ENCODE results near the gene COL4A4.

Gene COL4A4

DNA sequence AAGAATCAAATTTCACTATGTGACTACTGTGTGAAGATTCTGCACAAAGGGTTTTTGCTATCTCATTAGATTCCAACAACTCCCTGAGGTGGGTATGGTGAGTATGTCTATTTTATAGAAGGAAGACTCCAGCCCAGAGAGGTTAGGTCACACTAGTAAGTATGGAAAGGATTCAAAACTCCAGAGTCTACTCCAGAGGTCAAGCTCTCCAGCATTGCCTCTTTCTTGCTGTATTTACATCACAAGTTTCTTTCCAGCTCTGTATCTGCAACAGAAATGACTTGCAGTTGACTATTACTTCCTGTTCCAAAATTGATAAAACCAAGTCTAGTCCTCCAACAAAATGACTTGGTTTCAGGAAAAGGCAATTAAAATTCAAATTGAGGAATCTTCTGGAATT is 2.1 kb downstream of the COL4A4 start:
- DNase-seq (ENCODE audit: low read depth in 2 of 2), result no peak

DNA sequence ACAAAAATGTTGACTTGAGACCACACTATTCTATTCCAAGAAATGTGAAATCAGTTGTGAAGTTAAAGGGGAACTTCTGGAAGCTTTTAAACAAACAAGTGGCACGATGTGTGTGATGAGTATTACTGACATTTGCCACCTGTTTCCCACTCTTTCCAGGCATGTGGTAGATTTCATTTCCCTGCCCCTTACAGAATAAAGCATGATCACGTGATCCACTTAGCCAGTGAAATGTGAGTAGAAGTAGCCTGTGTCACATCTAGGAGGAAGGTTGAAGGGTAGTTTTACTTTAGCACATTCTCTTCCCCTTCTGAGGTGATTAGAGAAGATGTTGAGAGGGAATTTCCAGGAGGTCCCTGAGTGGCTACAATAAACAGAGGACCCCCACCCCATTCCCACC is 3.8 kb downstream of the COL4A4 start:
- DNase-seq (ENCODE audit: low read depth in 2 of 2), result no peak

- DNase-seq (ENCODE audit: low read depth in 2 of 2), result no peak
These were observed 8.8 kb downstream of the COL4A4 start for GRCh38 chr2:227154986-227155774.

- DNase-seq (ENCODE audit: low read depth in 2 of 2), result no peak
These were observed 10.1 kb downstream of the COL4A4 start for GRCh38 chr2:227153758-227154486.

GRCh38 chr2:227153307-227153706 is 10.7 kb downstream of the COL4A4 start:
- no peak for DNase-seq (ENCODE audit: low read depth in 2 of 2)

- DNase-seq (ENCODE audit: low read depth in 2 of 2), result no peak
These were observed 11.8 kb downstream of the COL4A4 start for GRCh38 chr2:227152093-227152766.

GRCh38 chr2:227150222-227150936 is 13.6 kb downstream of the COL4A4 start:
- no peak for DNase-seq (ENCODE audit: low read depth in 2 of 2)

DNA sequence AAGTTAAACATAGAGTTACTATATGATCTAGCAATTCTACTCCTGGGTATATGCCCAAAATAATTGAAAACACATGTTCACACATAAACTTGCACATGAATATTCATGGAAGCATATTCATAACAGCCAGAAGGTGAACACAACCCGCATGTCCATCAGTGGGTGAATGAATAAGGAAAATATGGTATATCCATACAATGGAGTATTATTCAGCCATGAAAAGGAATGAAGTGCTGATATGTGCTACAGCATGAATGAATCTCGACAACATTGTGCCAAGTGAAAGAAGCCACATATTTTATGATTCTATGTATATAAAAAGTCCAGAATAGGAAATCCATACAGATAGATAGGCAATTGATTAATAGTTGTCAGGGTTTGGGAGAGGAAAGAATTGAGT is 15.9 kb downstream of the COL4A4 start:
- no peak for DNase-seq (ENCODE audit: low read depth in 2 of 2)

GRCh38 chr2:227147023-227147422 is 17.0 kb downstream of the COL4A4 start:
- DNase-seq (ENCODE audit: low read depth in 2 of 2), result no peak

GRCh38 chr2:227146456-227146855 is 17.5 kb downstream of the COL4A4 start:
- no peak for DNase-seq (ENCODE audit: low read depth in 2 of 2)

DNA sequence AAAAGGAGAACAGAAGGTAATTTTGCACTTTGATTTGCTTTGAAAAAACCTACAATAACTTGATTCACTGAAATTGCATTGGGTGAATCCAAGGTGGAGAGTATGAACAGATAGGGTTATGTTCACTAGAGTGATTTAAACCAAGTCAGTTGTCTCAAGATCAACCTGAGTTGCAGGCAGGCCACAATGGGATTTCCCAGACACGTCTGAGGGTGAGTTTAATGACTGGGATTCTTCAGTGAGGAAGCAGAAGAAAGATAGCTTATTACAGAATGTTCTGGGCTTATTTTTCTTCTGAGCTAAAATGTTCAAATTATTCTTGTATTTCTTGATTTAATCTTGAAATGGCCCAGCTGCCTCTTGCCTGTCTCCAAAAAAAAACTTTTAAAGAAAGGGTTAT is 20.1 kb downstream of the COL4A4 start:
- no peak for DNase-seq (ENCODE audit: low read depth in 2 of 2)

DNA sequence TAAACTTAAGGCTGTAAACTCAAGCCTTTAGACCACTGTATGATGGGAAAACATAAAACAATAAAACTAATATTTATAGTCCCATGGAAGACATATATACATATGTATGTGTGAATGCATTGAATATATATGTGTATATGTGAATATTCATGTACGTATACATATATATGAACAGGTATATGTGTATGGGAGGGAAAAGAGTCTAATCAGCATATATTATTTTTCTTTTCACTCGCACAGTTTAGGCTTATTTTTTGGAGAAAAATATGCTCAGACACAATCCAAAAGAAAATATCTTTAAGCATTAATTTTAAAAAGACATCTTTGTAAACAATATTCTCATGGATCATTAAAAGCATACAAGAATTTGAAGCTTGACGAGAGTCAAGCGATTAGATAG is 22.7 kb downstream of the COL4A4 start:
- no peak for DNase-seq (ENCODE audit: low read depth in 2 of 2)

DNA sequence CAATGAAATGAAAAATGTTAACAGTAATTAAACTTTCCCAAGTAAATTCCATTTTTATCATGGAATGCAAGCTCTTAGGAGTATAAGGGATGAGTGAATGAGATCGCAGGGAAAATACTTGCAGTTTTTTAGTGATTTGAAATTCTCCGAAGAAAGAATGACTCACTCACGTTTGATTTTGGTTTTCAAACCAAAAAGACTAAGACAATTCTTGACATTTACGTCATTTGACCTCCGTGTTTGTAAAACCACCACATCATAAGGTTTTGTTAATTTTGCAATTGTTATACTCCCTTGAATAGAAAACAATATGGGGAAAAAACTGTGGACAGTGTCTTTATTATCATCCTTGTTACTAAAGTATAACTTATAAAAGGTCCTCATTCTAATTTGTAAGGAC is 29.4 kb downstream of the COL4A4 start:
- DNase-seq (ENCODE audit: low read depth in 2 of 2), result no peak

DNA sequence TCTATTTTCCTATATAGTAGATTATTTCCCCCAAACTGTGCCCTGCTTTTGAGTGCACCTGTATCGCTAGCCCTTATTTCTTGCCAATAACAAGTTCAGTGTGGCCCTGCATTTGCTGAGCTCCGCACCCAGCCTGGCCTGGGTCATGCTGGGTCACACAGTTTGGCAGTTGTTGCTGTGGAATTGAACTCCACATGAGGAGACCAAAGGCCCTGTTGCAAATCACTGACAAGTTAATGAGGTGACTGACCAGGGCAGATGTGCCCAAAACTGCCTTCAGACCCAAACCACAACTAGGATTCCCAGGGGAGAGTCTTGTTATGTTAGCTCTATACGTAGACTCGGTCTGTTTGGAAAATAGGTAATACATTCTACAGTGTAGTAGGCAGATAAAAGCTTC is 31.0 kb downstream of the COL4A4 start:
- no peak for DNase-seq (ENCODE audit: low read depth in 2 of 2)

GRCh38 chr2:227130636-227131035 is 33.4 kb downstream of the COL4A4 start:
- DNase-seq (ENCODE audit: low read depth in 2 of 2), result no peak

- DNase-seq (ENCODE audit: low read depth in 2 of 2), result no peak
These were observed 36.8 kb downstream of the COL4A4 start for GRCh38 chr2:227127201-227127600.

DNA sequence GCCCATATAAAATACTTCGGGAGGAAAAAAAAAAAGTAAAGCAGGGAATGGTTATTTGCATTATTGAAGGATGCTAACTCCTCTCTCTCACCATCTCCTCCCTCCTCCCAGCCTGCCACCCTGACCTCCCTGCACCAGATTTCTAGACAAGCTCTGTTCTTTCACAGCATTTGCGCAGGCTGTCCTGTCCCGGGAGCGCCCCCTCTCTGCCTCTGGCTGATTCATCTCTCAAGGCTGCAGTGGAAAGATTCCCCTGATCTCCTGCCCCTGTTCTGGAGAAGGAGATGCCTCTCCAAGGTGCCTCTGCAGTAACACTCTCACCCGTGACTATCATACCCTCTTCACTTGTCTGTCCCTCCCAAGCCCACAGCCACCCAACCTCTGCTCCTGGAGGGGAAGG is 38.5 kb downstream of the COL4A4 start:
- no peak for DNase-seq (ENCODE audit: low read depth in 2 of 2)

GRCh38 chr2:227124811-227125210 is 39.2 kb downstream of the COL4A4 start:
- no peak for DNase-seq (ENCODE audit: low read depth in 2 of 2)

DNA sequence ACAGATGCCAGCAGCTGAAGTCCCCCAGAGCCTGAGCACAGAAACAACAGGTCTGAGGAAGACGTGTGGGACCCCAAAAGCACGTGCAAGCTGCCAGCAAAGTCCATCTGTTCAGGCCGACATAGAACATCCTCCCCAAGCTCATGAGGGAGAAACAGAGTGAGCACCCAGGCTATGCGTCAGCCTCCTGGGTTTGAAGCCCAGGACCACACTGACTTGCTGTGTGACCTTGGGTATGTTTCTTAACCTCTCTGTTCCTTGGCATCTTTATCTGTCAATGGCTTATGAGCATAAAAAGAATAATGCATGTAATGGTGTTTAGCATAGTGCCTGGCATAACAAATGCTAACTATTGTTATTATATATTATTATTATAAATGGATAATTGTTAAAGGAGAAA is 40.3 kb downstream of the COL4A4 start:
- DNase-seq (ENCODE audit: low read depth in 2 of 2), result no peak

DNA sequence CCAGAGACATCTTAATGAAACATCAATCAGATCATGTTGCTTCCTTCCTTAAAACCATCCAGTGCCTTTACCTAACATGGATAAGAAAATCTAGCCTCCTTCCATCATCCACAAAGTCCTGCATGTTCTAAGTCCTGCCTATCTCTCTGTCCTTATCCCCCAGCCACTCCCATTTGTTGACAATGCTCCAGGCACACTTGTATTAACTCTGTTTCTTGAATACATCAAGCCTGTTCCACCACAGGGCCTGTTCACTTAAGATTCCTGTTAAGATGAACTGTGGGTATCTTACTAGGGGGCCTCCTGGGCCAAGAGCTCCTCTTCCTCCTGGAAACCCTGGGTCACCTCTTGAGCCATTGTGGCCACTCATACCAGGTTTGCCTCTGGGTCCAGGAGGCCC is 45.7 kb downstream of the COL4A4 start:
- no peak for DNase-seq (ENCODE audit: low read depth in 2 of 2)

DNA sequence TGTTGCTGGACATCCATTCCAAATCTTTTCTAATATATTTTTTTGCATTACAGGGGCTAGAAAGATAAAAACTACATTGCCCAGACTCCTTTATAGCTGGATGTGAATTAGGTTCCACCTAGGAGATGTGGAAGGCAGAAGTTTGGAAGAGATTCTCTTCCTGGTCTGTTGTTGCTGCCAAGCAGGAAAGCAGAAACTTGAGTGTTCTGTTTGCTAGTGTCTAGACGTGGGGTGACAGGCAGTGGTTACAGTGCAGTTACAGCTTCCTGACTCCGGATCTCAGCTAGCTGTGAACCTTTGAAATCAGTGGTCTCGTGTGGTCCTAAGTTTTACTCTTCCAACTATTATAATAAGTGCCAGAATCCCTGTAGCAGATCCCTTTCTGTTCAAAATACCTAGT is 46.2 kb downstream of the COL4A4 start:
- DNase-seq (ENCODE audit: low read depth in 2 of 2), result no peak

- no peak for DNase-seq (ENCODE audit: low read depth in 2 of 2)
These were observed 47.0 kb downstream of the COL4A4 start for GRCh38 chr2:227117027-227117426.
